Calu3 (cell line): ENCODE results near the gene IL22. TPM values are rescaled to one million over a fixed set of nuclear protein-coding genes. Genes with fewer than 3 reads are reported as not detected.

Source experiments
- BruUV-seq: library from RNA; stranded (reverse); fragments of 400-500 nt; replicated peaks from 2 replicates; lab custom pipeline; 2021; lab: Mats Ljungman, UMichigan
- CTCF ChIA-PET: fragments of 300-600 bp; sonication (Branson Sonifier 250); formaldehyde crosslinking; loops from one replicate; lab custom pipeline; 2022; ENCODE audit warnings: antibody characterized with exemption; lab: Charles Lee
- DNase-seq: peaks from one replicate; pipeline ENCODE4 v3.0.0; 2022
- H3K27ac Mint-ChIP-seq: one replicate; pipeline ENCODE4 v1.8.0; 2022; ENCODE audit warnings: mixed read lengths; ENCODE audit not compliant: unreplicated experiment
- H3K27me3 Mint-ChIP-seq: one replicate; pipeline ENCODE4 v1.8.0; 2022; ENCODE audit warnings: mixed read lengths; ENCODE audit not compliant: unreplicated experiment
- H3K36me3 Mint-ChIP-seq: one replicate; pipeline ENCODE4 v1.8.0; 2022; ENCODE audit warnings: mild to moderate bottlenecking, moderate library complexity, mixed read lengths; ENCODE audit not compliant: insufficient read depth, unreplicated experiment
- H3K4me1 Mint-ChIP-seq: one replicate; pipeline ENCODE4 v1.8.0; 2022; ENCODE audit warnings: mild to moderate bottlenecking, low read depth, mixed read lengths; ENCODE audit not compliant: unreplicated experiment
- H3K4me3 Mint-ChIP-seq: one replicate; pipeline ENCODE4 v1.8.0; 2022; ENCODE audit warnings: mild to moderate bottlenecking, low read depth, moderate library complexity, mixed read lengths; ENCODE audit not compliant: unreplicated experiment
- H3K9me3 Mint-ChIP-seq: one replicate; pipeline ENCODE4 v1.8.0; 2022; ENCODE audit warnings: low read depth, mixed read lengths; ENCODE audit not compliant: unreplicated experiment
- CTCF ChIP-seq: fragments of 200-600 bp; IDR thresholded peaks from one replicate; pipeline ENCODE4 v1.8.0; 2022; ENCODE audit warnings: antibody characterized with exemption; ENCODE audit not compliant: unreplicated experiment
- intact Hi-C: fragments of 100-400 bp; cut with micrococcal nuclease; formaldehyde crosslinking; loops from one replicate; pipeline ENCODE4 v1.10.0; 2022; ENCODE audit not compliant: unreplicated experiment
- total RNA-seq: library from RNA; stranded (reverse); gene quantifications from 2 replicates; pipeline ENCODE4 v1.2.3, GENCODE V29; 2022

The IL22 gene
- total RNA-seq, 1 experiment from 2014 or later = not detected

GRCh38 chr12:68237078-68237477 is 16.3 kb downstream of the IL22 start:
- Mint-ChIP-seq H3K9me3 (peaks cover 2% of the 10 kb centered on the region), H3K27me3 (peaks cover 14% of the 10 kb centered on the region), H3K4me3 (peak overlapping the region; percentile 73), H3K27ac (peak overlapping the region; percentile 29), H3K36me3 (peaks cover 5% of the 10 kb centered on the region), H3K4me1 (peaks cover 28% of the 10 kb centered on the region)
- no peak for DNase-seq
- CTCF ChIA-PET = no interaction called here
- TF ChIP-seq CTCF = no peak
- BruUV-seq = no TSS peak
- intact Hi-C loops = no loop called here

- Mint-ChIP-seq H3K9me3 (peaks cover 2% of the 10 kb centered on the region), H3K4me1 (peaks cover 28% of the 10 kb centered on the region), H3K27me3 (peaks cover 14% of the 10 kb centered on the region), H3K4me3 (peak overlapping the region; percentile 73), H3K36me3 (peaks cover 5% of the 10 kb centered on the region), H3K27ac (peak overlapping the region; percentile 29)
- no peak for TF ChIP-seq CTCF
- peak; percentile 17 for DNase-seq
- CTCF ChIA-PET = interaction anchor here (0.6 kb wide), 2 partner anchors 13 to 29 kb away, joined by 4 to 7 read pairs; no protein-coding TSS in a partner anchor
- intact Hi-C loops = no loop called here
- no TSS peak for BruUV-seq
Observed at GRCh38 chr12:68236421-68237059, 16.9 kb downstream of the IL22 start.

GRCh38 chr12:68235576-68235975 is 17.8 kb downstream of the IL22 start:
- no TSS peak for BruUV-seq
- DNase-seq = no peak
- peaks cover 5% of the 10 kb centered on the region for H3K36me3 Mint-ChIP-seq
- H3K9me3 Mint-ChIP-seq = peaks cover 2% of the 10 kb centered on the region
- no peak overlapping the region for H3K27ac Mint-ChIP-seq
- no peak overlapping the region for H3K4me3 Mint-ChIP-seq
- intact Hi-C loops = no loop called here
- CTCF ChIA-PET = interaction anchor here (0.6 kb wide), 1 partner anchor 30 kb away, joined by 4 read pairs; no protein-coding TSS in a partner anchor
- no peak for TF ChIP-seq CTCF
- peaks cover 25% of the 10 kb centered on the region for H3K4me1 Mint-ChIP-seq
- peaks cover 22% of the 10 kb centered on the region for H3K27me3 Mint-ChIP-seq

- Mint-ChIP-seq H3K9me3 (peaks cover 2% of the 10 kb centered on the region), H3K27me3 (peaks cover 31% of the 10 kb centered on the region), H3K4me3 (no peak overlapping the region), H3K36me3 (peaks cover 5% of the 10 kb centered on the region), H3K27ac (no peak overlapping the region), H3K4me1 (peaks cover 14% of the 10 kb centered on the region)
- intact Hi-C loops = no loop called here
- no peak for TF ChIP-seq CTCF
- DNase-seq = no peak
- CTCF ChIA-PET = no interaction called here
- no TSS peak for BruUV-seq
Observed at GRCh38 chr12:68234140-68234539, 19.3 kb downstream of the IL22 start.
